Hepatocyte (in vitro differentiated cells): ENCODE measurements around the gene INHBC.

Source experiments
- EZH2 ChIP-seq: fragments of 200-600 bp; sonication (generic); IDR thresholded peaks from 2 replicates; pipeline ENCODE4 v1.6.1; 2016; ENCODE audit warnings: antibody characterized with exemption, mild to moderate bottlenecking, borderline replicate concordance
- EZH2phosphoT487 ChIP-seq: fragments of 200-600 bp; sonication (generic); IDR thresholded peaks from one replicate; pipeline ENCODE4 v1.6.1; 2018; ENCODE audit warnings: antibody characterized with exemption, mild to moderate bottlenecking, low read depth, moderate library complexity; ENCODE audit not compliant: unreplicated experiment, severe bottlenecking
- TF ChIP-seq, protein P1 (sequence below): fragments of 200-600 bp; sonication (generic); IDR thresholded peaks from 2 replicates; pipeline ENCODE4 v1.5.1; 2016; ENCODE audit warnings: antibody characterized with exemption, mild to moderate bottlenecking; ENCODE audit not compliant: poor library complexity

DNA sequence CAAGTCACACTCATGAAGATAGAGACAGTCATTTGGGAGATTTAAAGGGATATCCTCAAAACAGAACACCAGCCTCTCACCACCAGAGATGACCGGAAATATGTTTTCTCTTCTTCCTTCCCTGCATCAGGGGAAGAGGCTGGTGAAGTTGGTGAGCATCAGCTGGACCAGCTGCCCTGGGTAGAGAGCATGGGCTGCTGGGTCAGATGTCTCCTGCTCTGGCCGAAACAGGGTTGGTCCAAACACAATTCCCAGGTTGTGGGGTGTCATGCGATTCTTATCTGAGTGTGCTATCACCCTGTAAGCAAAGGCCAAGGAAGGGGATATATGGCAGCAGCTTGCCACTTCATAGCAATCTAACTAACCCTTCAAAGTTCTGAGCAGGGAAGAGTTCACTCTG, 37.8 kb downstream of the INHBC start:
- no peak for TF ChIP-seq EZH2
- TF ChIP-seq, protein P1, sequence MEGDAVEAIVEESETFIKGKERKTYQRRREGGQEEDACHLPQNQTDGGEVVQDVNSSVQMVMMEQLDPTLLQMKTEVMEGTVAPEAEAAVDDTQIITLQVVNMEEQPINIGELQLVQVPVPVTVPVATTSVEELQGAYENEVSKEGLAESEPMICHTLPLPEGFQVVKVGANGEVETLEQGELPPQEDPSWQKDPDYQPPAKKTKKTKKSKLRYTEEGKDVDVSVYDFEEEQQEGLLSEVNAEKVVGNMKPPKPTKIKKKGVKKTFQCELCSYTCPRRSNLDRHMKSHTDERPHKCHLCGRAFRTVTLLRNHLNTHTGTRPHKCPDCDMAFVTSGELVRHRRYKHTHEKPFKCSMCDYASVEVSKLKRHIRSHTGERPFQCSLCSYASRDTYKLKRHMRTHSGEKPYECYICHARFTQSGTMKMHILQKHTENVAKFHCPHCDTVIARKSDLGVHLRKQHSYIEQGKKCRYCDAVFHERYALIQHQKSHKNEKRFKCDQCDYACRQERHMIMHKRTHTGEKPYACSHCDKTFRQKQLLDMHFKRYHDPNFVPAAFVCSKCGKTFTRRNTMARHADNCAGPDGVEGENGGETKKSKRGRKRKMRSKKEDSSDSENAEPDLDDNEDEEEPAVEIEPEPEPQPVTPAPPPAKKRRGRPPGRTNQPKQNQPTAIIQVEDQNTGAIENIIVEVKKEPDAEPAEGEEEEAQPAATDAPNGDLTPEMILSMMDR = no peak
- TF ChIP-seq EZH2phosphoT487 = no peak
